Mucosa of rectum (tissue), 2 donors: ENCODE data around the gene FAM24B.
"Not testable (repeated sequence)": the region's sequence is repeated elsewhere in the genome, so short reads cannot be mapped to it uniquely, and the experiment has no call there.

Experiments
- H3K27ac ChIP-seq, 2 donors: one replicate each; pipeline ENCODE4 v1.7.0; 2013; ENCODE audit warnings: inconsistent platforms in 2 of 2, low read depth in 2 of 2, low read length in 2 of 2
- H3K27me3 ChIP-seq, 2 donors: one replicate each; pipeline ENCODE4 v1.7.0; 2013; ENCODE audit warnings: low read length in 2 of 2; ENCODE audit not compliant: control insufficient read depth in 2 of 2, insufficient read depth in 2 of 2
- H3K36me3 ChIP-seq, 2 donors: one replicate each; pipeline ENCODE4 v1.7.0; 2013; ENCODE audit warnings: low read length in 2 of 2; ENCODE audit not compliant: control insufficient read depth in 2 of 2, insufficient read depth in 2 of 2
- H3K4me1 ChIP-seq, 2 donors: one replicate each; pipeline ENCODE4 v1.7.0; 2013; ENCODE audit warnings: low read length in 2 of 2, mild to moderate bottlenecking in 1 of 2; ENCODE audit not compliant: control insufficient read depth in 2 of 2, insufficient read depth in 2 of 2
- H3K4me3 ChIP-seq, 2 donors: one replicate each; pipeline ENCODE4 v1.7.0; 2013; ENCODE audit warnings: low read length in 2 of 2
- H3K9ac ChIP-seq, 2 donors: one replicate each; pipeline ENCODE4 v1.7.0; 2013; ENCODE audit warnings: low read length in 2 of 2, low read depth in 1 of 2, mild to moderate bottlenecking in 1 of 2
- H3K9me3 ChIP-seq, 2 donors: one replicate each; pipeline ENCODE4 v1.7.0; 2013; ENCODE audit warnings: low read length in 2 of 2; ENCODE audit not compliant: control insufficient read depth in 2 of 2
- donor health status: healthy.
- donor health status: Normal muscosa, but diverticular disease.

Gene FAM24B

DNA sequence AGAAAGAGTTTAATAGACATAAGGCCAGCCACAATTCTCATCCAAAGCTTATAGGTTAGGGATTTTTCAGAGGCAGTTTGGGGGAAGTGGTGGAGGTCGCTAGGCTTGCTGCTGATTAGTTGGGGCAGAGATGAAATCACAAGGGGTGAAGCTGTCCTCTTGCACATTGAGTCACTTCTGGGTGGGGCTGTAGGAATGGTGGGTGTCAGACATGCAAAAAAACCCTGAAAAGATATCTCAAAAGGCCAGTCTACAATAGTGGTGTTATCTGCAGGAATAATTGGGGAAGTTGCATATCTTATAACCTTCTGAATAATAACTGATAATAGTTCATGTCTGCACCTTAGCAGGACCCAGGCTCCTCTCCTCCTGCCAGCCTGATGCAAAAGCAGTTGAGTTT lies 2.1 kb downstream of the FAM24B start:
- H3K27me3 ChIP-seq = no peaks in the 10 kb centered on the region

DNA sequence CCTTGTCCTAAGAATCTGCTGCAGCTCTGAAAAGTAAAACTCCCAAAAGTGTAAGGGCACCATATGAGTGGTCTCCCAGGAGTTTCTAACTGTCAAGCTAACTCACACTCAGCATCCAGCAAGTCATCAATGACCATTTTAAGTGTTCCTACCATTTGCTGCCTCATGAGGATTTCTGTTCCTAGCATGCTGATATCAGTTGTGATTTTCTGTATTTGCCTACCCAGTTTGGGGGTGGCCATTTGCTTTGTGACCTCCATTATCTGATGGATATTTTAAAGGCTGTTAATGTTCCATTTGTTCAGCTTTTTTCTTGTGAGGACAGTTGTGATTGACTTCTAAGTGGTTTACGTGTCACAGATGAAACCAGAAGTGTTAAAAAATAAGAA lies 2.9 kb downstream of the FAM24B start:
- Histone ChIP-seq H3K4me3 (no peak overlapping the region), H3K4me1 (peaks cover 3 to 10% of the 10 kb centered on the region in 2 donors)

More for the DNA sequence above, 2.1 kb downstream of the FAM24B start:
- H3K9me3 ChIP-seq = no peaks in the 10 kb centered on the region
- H3K4me3 ChIP-seq = no peak overlapping the region
- no peak overlapping the region for H3K27ac ChIP-seq
- no peaks in the 10 kb centered on the region for H3K36me3 ChIP-seq
- peaks cover 3 to 10% of the 10 kb centered on the region in 2 donors for H3K4me1 ChIP-seq
- H3K9ac ChIP-seq = no peak overlapping the region

DNA sequence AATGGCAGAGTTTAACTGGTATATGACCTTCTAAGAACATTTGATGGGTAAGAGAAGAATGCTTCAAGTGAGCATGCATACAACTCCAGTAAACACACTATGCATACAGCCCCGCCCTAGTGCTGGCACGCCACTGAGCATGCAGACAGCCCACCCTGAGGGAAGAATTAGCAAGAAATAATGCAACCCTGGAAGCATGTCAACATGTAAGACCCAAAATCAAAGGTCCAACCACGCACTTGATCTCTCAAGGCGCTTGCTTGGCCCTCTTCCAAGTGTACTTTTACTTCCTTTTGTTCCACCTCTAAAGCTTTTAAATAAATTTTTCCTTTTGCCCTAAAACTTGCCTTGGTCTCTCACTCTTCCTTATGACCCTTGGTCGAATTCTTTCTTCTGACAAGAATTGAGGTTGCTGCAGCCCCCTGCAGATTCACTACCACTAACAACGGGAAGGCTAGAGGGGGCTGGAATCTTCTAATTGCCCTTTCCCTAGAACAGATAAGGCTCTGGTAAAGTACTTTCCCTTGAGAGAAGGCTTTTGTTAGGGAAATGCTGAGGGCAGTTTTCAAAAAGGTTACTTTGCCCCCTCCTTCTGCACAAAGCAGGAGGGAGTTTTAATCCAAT lies 3.4 kb downstream of the FAM24B start:
- H3K9me3 ChIP-seq = no peaks in the 10 kb centered on the region
- H3K4me3 ChIP-seq = no peak overlapping the region
- H3K36me3 ChIP-seq = no peaks in the 10 kb centered on the region
- peaks cover 3 to 10% of the 10 kb centered on the region in 2 donors for H3K4me1 ChIP-seq
- H3K27me3 ChIP-seq = no peaks in the 10 kb centered on the region
- H3K9ac ChIP-seq = no peak overlapping the region
- no peak overlapping the region for H3K27ac ChIP-seq

More for the DNA sequence above, 2.9 kb downstream of the FAM24B start:
- Histone ChIP-seq H3K9me3 (no peaks in the 10 kb centered on the region), H3K27me3 (no peaks in the 10 kb centered on the region), H3K27ac (no peak overlapping the region), H3K36me3 (no peaks in the 10 kb centered on the region), H3K9ac (no peak overlapping the region)

GRCh38 chr10:122871947-122872346 lies 7.4 kb downstream of the FAM24B start:
- H3K4me3 ChIP-seq, H3K4me1 ChIP-seq, H3K9me3 ChIP-seq, H3K36me3 ChIP-seq, H3K27me3 ChIP-seq, H3K9ac ChIP-seq, H3K27ac ChIP-seq: not testable (repeated sequence)

- H3K36me3 ChIP-seq, H3K9me3 ChIP-seq, H3K4me3 ChIP-seq, H3K27me3 ChIP-seq, H3K27ac ChIP-seq, H3K9ac ChIP-seq, H3K4me1 ChIP-seq: not testable (repeated sequence)
Observed at GRCh38 chr10:122868768-122869167, 10.6 kb downstream of the FAM24B start.

GRCh38 chr10:122866757-122867482 lies 12.5 kb downstream of the FAM24B start:
- not testable (repeated sequence) for H3K36me3 ChIP-seq, H3K4me3 ChIP-seq, H3K27ac ChIP-seq, H3K4me1 ChIP-seq, H3K9ac ChIP-seq, H3K9me3 ChIP-seq, H3K27me3 ChIP-seq

DNA sequence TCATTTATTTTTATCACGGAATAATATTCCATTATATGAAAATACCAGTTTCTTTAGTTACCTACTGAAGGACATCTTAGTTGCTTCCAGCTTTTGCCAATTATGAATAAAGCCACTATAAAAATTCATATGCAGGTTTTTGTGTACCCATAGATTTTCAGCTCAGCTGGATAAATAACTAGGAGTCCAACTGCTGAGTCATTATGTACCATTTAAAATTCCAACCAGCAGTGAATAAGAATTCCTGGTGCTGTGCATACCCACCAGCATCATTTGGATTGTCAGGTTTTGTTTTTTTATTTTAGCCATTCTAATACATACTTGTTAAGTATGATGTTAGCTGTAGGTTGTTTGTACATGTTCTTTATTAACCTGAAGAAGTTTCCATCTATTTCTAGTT lies 14.5 kb downstream of the FAM24B start:
- H3K4me1 ChIP-seq = no peaks in the 10 kb centered on the region
- no peak overlapping the region for H3K27ac ChIP-seq
- no peak overlapping the region for H3K9ac ChIP-seq
- H3K9me3 ChIP-seq = no peaks in the 10 kb centered on the region
- H3K36me3 ChIP-seq = no peaks in the 10 kb centered on the region
- H3K27me3 ChIP-seq = no peaks in the 10 kb centered on the region
- H3K4me3 ChIP-seq = no peak overlapping the region

- Histone ChIP-seq H3K4me3 (no peak overlapping the region), H3K9ac (no peak overlapping the region), H3K36me3 (no peaks in the 10 kb centered on the region), H3K4me1 (no peaks in the 10 kb centered on the region), H3K27me3 (no peaks in the 10 kb centered on the region), H3K9me3 (no peaks in the 10 kb centered on the region), H3K27ac (no peak overlapping the region)
Observed at GRCh38 chr10:122864194-122864592, 15.2 kb downstream of the FAM24B start.

GRCh38 chr10:122863216-122864193 lies 15.9 kb downstream of the FAM24B start:
- no peaks in the 10 kb centered on the region for H3K27me3 ChIP-seq
- H3K9me3 ChIP-seq = no peaks in the 10 kb centered on the region
- H3K27ac ChIP-seq = no peak overlapping the region
- no peak overlapping the region for H3K4me3 ChIP-seq
- H3K4me1 ChIP-seq = no peaks in the 10 kb centered on the region
- no peak overlapping the region for H3K9ac ChIP-seq
- no peaks in the 10 kb centered on the region for H3K36me3 ChIP-seq

DNA sequence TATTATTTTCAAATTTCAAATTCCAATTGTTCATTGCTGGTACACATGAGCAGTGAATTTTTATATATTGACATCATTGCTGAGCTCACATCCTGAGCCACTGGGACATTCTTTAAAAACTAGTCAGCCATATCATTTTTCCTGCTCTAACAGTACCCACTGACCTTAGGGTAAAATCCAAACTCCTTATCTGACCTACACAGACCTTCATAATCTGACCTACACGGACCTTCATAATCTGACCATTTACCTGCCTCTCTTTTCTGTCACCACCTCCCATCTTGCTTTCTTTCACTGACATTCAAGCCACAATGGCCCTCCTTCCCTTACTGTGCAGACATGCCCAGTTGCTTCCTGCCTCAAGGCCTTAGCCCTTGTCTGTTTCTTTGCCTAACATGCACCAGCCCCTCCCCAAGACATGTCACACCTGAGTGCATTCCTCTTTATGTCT lies 17.6 kb downstream of the FAM24B start:
- no peaks in the 10 kb centered on the region for H3K36me3 ChIP-seq
- no peak overlapping the region for H3K9ac ChIP-seq
- no peaks in the 10 kb centered on the region for H3K4me1 ChIP-seq
- H3K4me3 ChIP-seq = no peak overlapping the region
- H3K27me3 ChIP-seq = no peaks in the 10 kb centered on the region
- H3K9me3 ChIP-seq = no peaks in the 10 kb centered on the region
- no peak overlapping the region for H3K27ac ChIP-seq
